ENCODE measurements around the gene FOLR3. TPM values are rescaled to one million over a fixed set of nuclear protein-coding genes. Genes with fewer than 3 reads are reported as not detected.

The FOLR3 gene
- total and polyA plus RNA-seq, 2 of the 4 experiments (the other 2 are of a cell fraction): 0.29 to 0.36 TPM

DNA sequence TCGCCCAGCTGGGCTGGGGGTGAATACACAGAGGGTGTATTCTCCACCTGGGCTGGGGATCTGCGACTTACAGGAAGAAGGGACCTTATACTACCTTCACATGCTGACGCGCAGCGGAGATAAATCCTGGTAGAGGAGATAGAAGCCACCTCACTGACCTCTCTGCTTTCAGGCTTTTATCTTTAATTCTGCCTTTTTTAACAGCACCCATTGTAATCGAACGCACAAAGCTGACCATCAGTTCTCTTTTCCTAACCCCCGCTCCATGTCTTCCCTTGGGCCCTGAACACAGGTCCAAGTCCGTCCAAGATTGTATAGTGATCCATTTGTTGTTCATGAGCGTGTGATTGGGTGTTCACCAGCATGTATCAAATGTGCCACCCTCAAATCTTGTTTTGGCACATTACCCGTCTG lies 31.8 kb upstream of the FOLR3 start (continued):
- TF ChIP-seq CHD1 (IDR thresholded peaks at IDR 0.05; ENCODE audit: low read depth, low read length) (no peak), FOS (IDR thresholded peaks at IDR 0.05; ENCODE audit: low read depth, low read length) (no peak), NFE2L2 (IDR thresholded peaks at IDR 0.05; ENCODE audit: low read depth, low read length) (no peak)
- TF ChIP-seq, protein P1, sequence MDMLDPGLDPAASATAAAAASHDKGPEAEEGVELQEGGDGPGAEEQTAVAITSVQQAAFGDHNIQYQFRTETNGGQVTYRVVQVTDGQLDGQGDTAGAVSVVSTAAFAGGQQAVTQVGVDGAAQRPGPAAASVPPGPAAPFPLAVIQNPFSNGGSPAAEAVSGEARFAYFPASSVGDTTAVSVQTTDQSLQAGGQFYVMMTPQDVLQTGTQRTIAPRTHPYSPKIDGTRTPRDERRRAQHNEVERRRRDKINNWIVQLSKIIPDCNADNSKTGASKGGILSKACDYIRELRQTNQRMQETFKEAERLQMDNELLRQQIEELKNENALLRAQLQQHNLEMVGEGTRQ (IDR thresholded peaks at IDR 0.05; ENCODE audit: low read depth, low read length): no peak

DNA sequence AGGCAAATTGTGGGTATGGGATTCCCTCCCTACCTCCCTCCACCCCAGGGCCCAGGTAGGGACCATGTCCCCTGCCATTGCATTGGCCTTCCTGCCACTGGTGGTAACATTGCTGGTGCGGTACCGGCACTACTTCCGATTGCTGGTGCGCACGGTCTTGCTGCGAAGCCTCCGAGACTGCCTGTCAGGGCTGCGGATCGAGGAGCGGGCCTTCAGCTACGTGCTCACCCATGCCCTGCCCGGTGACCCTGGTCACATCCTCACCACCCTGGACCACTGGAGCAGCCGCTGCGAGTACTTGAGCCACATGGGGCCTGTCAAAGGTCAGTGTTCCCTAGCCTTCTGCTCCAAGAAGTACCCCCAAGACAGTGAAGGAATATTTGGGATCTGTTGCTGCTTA lies 29.6 kb upstream of the FOLR3 start, which contains the start of gene TOMT:
Gene TOMT, plus strand, starts transcription at position 37 of the 400 bp plus-strand sequence. Its CDS starts 28 bp downstream, at position 65.
- no peak within 1 kb of the TSS for H3K56ac ChIP-seq (ENCODE audit: extremely low read depth, insufficient read depth, low read length)
- BruUV-seq (replicated peaks): no TSS peak
- no peak within 1 kb of the TSS for H3K18ac ChIP-seq (ENCODE audit: low read depth, low read length)
- peaks cover 23% of the 10 kb centered on the region for H3K9me1 ChIP-seq (ENCODE audit: insufficient read depth, low read length)
- H3K4me3 ChIP-seq (ENCODE audit: insufficient read depth, low read depth, low read length): no peak within 1 kb of the TSS
- H4K8ac ChIP-seq (ENCODE audit: low read depth in 2 of 2, low read length in 2 of 2): no peak within 1 kb of the TSS; a peak in 1 of 4 replicates
- intact Hi-C loops (cut with micrococcal nuclease) (no loop called here), in situ Hi-C loops (cut with MboI; ENCODE audit: low sequenced_read_pairs) (no loop called here), dilution Hi-C loops (cut with HindIII; ENCODE audit: low sequenced_read_pairs, unreplicated experiment) (no loop called here)
- H3K79me1 ChIP-seq (ENCODE audit: low read depth in 1 of 2, low read length in 2 of 2): peaks cover 17 to 31% of the 10 kb centered on the region in 2 experiments
- POLR2A ChIA-PET (ENCODE audit: unreplicated experiment): no interaction called here
- H2AK5ac ChIP-seq (ENCODE audit: low read depth, low read length): peak within 1 kb of the TSS; percentile 5; the same call in 1 of the 2 replicates
- H2BK15ac ChIP-seq (ENCODE audit: low read depth, low read length): no peak within 1 kb of the TSS
- no peaks in the 10 kb centered on the region for H3K27me3 ChIP-seq (ENCODE audit: control insufficient read depth, insufficient read depth, low read length)
- H3K14ac ChIP-seq (replicated peaks; ENCODE audit: low read depth, low read length): no peak within 1 kb of the TSS
- H2AK9ac ChIP-seq (replicated peaks; ENCODE audit: low read depth, low read length, poor library complexity): peak within 1 kb of the TSS; percentile 68
- no peaks in the 10 kb centered on the region for H3K9me3 ChIP-seq (ENCODE audit: control insufficient read depth, insufficient read depth, low read length)
- no peaks in the 10 kb centered on the region; the same call in 1 of the 2 replicates for H4K20me1 ChIP-seq (ENCODE audit: insufficient read depth, low read length)
- no peak within 1 kb of the TSS for H4K5ac ChIP-seq (ENCODE audit: low read depth, low read length)
- H3K4ac ChIP-seq (ENCODE audit: low read depth, low read length): no peak within 1 kb of the TSS
- H2BK20ac ChIP-seq (ENCODE audit: low read depth, low read length): no peak within 1 kb of the TSS
- DNase-seq (no peak), ATAC-seq (ENCODE audit: low read depth) (no peak)
- WGBS, 2 experiments (ENCODE audit: extremely low coverage in 2 of 2, insufficient read length in 1 of 2): 99% methylated on average over 10 of the region's 14 CpGs; no CpG with 5 or more reads in 1 of the 2 experiments
- H4K91ac ChIP-seq (ENCODE audit: insufficient read depth, low read depth, low read length): no peak within 1 kb of the TSS
- no peak within 1 kb of the TSS for H2BK5ac ChIP-seq (ENCODE audit: low read depth, low read length, poor library complexity, severe bottlenecking)
- CTCF ChIA-PET: no interaction called here
- no peak within 1 kb of the TSS for H3K9ac ChIP-seq (ENCODE audit: low read depth, low read length)
- H3K36me3 ChIP-seq (ENCODE audit: control insufficient read depth, insufficient read depth, low read length): peaks cover 2% of the 10 kb centered on the region; the same call in 1 of the 2 replicates
- H3K27ac ChIP-seq (ENCODE audit: insufficient read depth, low read length): no peak within 1 kb of the TSS
- no peak within 1 kb of the TSS for H2BK120ac ChIP-seq (ENCODE audit: low read depth, low read length)
- peak within 1 kb of the TSS; percentile 8 for H2AFZ ChIP-seq (replicated peaks; ENCODE audit: low read length, poor library complexity)
- H3K23ac ChIP-seq (ENCODE audit: low read depth, low read length): no peak within 1 kb of the TSS
- peaks cover 8% of the 10 kb centered on the region for H3K4me1 ChIP-seq (ENCODE audit: control insufficient read depth, insufficient read depth, low read length)
- H3K4me2 ChIP-seq (ENCODE audit: low read depth, low read length): no peak within 1 kb of the TSS
- TF ChIP-seq FOS (IDR thresholded peaks at IDR 0.05; ENCODE audit: low read depth, low read length) (no peak), BHLHE40 (IDR thresholded peaks at IDR 0.05; ENCODE audit: low read depth, low read length) (no peak), SMC3 (IDR thresholded peaks at IDR 0.05; ENCODE audit: low read depth, low read length) (no peak), RAD21 (IDR thresholded peaks at IDR 0.05; ENCODE audit: low read length) (no peak), RCOR1 (IDR thresholded peaks at IDR 0.05; ENCODE audit: insufficient replicate concordance, low read length) (no peak), MAFK (IDR thresholded peaks at IDR 0.05; ENCODE audit: low read depth, low read length) (no peak), CHD1 (IDR thresholded peaks at IDR 0.05; ENCODE audit: low read depth, low read length) (no peak), NFE2L2 (IDR thresholded peaks at IDR 0.05; ENCODE audit: low read depth, low read length) (no peak), CEBPB (IDR thresholded peaks at IDR 0.05; ENCODE audit: low read depth, low read length) (no peak)
- TF ChIP-seq, protein P2, sequence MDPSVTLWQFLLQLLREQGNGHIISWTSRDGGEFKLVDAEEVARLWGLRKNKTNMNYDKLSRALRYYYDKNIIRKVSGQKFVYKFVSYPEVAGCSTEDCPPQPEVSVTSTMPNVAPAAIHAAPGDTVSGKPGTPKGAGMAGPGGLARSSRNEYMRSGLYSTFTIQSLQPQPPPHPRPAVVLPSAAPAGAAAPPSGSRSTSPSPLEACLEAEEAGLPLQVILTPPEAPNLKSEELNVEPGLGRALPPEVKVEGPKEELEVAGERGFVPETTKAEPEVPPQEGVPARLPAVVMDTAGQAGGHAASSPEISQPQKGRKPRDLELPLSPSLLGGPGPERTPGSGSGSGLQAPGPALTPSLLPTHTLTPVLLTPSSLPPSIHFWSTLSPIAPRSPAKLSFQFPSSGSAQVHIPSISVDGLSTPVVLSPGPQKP (IDR thresholded peaks at IDR 0.05; ENCODE audit: borderline replicate concordance, low read depth, low read length): no peak
- TF ChIP-seq, protein P3, sequence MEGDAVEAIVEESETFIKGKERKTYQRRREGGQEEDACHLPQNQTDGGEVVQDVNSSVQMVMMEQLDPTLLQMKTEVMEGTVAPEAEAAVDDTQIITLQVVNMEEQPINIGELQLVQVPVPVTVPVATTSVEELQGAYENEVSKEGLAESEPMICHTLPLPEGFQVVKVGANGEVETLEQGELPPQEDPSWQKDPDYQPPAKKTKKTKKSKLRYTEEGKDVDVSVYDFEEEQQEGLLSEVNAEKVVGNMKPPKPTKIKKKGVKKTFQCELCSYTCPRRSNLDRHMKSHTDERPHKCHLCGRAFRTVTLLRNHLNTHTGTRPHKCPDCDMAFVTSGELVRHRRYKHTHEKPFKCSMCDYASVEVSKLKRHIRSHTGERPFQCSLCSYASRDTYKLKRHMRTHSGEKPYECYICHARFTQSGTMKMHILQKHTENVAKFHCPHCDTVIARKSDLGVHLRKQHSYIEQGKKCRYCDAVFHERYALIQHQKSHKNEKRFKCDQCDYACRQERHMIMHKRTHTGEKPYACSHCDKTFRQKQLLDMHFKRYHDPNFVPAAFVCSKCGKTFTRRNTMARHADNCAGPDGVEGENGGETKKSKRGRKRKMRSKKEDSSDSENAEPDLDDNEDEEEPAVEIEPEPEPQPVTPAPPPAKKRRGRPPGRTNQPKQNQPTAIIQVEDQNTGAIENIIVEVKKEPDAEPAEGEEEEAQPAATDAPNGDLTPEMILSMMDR (conservative IDR thresholded peaks at IDR 0.05; ENCODE audit: low read depth, low read length): no peak
- TF ChIP-seq, protein P1 (IDR thresholded peaks at IDR 0.05; ENCODE audit: low read depth, low read length): no peak

Data from IMR-90 (cell line).